Measurements from ENCODE around the gene TASP1. TPM values are rescaled to one million over a fixed set of nuclear protein-coding genes. Genes with fewer than 3 reads are reported as not detected.

TASP1 gene
- total RNA-seq, 2 donors from 2014 or later = 15.8 to 16.6 TPM

DNA sequence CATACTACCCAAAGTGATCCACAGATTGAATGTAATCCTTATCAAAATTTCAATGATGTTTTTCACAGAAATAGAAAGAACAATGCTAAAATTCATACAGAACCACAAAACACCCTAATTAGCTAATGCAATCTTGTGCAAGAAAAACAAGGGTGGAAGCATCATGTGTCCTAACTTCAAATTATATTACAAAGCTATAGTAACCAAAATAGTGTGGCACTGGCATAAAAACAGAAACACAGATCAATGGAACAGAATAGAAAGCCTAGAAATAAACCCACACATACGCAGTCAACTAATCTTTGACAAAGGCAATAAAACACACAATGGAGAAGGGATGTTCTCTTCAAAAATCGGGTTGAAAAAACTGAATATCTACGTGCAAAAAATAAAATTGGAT lies 131.1 kb downstream of the TASP1 start:
- Histone ChIP-seq H3K27ac (ENCODE audit: low read depth, low read length) (no peak overlapping the region), H3K27me3 (ENCODE audit: control insufficient read depth, insufficient read depth, low read length, poor library complexity, severe bottlenecking) (no peaks in the 10 kb centered on the region), H3K9me3 (ENCODE audit: control insufficient read depth, low read length) (peaks cover 33% of the 10 kb centered on the region), H3K36me3 (ENCODE audit: control insufficient read depth, insufficient read depth, low read length) (peaks cover 8% of the 10 kb centered on the region), H3K9ac (ENCODE audit: extremely low read depth, low read length, poor library complexity, severe bottlenecking) (no peak overlapping the region), H3K4me3 (ENCODE audit: low read length) (no peak overlapping the region), H3K4me1 (ENCODE audit: control insufficient read depth, insufficient read depth, low read length) (no peaks in the 10 kb centered on the region)
- 59% methylated on average over 3 of the region's 3 CpGs; no CpG with 5 or more reads in 1 of the 2 experiments for WGBS, 2 experiments (ENCODE audit: insufficient coverage in 1 of 2, insufficient read length in 1 of 2)
- Mint-ChIP-seq H3K4me1 (no peaks in the 10 kb centered on the region), H3K27ac (no peak overlapping the region), H3K9me3 (peaks cover 27% of the 10 kb centered on the region), H3K36me3 (ENCODE audit: low read depth) (peaks cover 47% of the 10 kb centered on the region), H3K4me3 (no peak overlapping the region), H3K27me3 (ENCODE audit: insufficient read depth) (no peaks in the 10 kb centered on the region)
- DNase-seq = no peak
- TF ChIP-seq CTCF (conservative IDR thresholded peaks at IDR 0.05) = no peak

- Histone ChIP-seq H3K4me3 (ENCODE audit: low read length) (no peak overlapping the region), H3K9ac (ENCODE audit: extremely low read depth, low read length, poor library complexity, severe bottlenecking) (no peak overlapping the region), H3K27me3 (ENCODE audit: control insufficient read depth, insufficient read depth, low read length, poor library complexity, severe bottlenecking) (no peaks in the 10 kb centered on the region), H3K4me1 (ENCODE audit: control insufficient read depth, insufficient read depth, low read length) (no peaks in the 10 kb centered on the region), H3K27ac (ENCODE audit: low read depth, low read length) (no peak overlapping the region), H3K9me3 (ENCODE audit: control insufficient read depth, low read length) (peaks cover 64% of the 10 kb centered on the region), H3K36me3 (ENCODE audit: control insufficient read depth, insufficient read depth, low read length) (peaks cover 5% of the 10 kb centered on the region)
- Mint-ChIP-seq H3K9me3 (peaks cover 51% of the 10 kb centered on the region), H3K27me3 (ENCODE audit: insufficient read depth) (no peaks in the 10 kb centered on the region), H3K4me1 (no peaks in the 10 kb centered on the region), H3K4me3 (no peak overlapping the region), H3K27ac (no peak overlapping the region), H3K36me3 (ENCODE audit: low read depth) (peaks cover 49% of the 10 kb centered on the region)
- TF ChIP-seq CTCF (conservative IDR thresholded peaks at IDR 0.05) = no peak
- DNase-seq = no peak
- no CpG with 5 or more reads among the region's 3 CpGs for WGBS, 2 experiments (ENCODE audit: insufficient coverage in 1 of 2, insufficient read length in 1 of 2)
Measured at GRCh38 chr20:13501500-13501899, 137.2 kb downstream of the TASP1 start.

DNA sequence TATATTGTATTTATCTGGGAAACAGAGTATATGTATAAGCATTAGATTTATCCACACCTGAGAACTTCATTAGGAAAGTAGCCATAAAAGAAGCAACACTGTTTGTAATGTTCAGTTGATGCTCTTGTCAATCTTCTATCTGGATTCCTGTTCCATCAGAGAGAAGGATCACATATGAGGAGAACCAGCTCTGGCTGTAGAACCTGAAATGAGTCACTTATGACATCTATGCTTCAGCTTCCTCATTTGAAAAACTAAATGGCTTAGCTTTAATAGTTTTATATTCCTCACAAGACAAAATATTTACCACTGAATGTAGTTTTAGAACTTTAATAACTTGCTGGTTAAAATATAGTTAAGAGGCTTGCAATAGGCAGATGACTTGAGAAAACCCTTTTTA lies 144.7 kb downstream of the TASP1 start:
- Histone ChIP-seq H3K27ac (ENCODE audit: low read depth, low read length) (no peak overlapping the region), H3K4me3 (ENCODE audit: low read length) (no peak overlapping the region), H3K9ac (ENCODE audit: extremely low read depth, low read length, poor library complexity, severe bottlenecking) (no peak overlapping the region), H3K9me3 (ENCODE audit: control insufficient read depth, low read length) (peaks cover 7% of the 10 kb centered on the region), H3K4me1 (ENCODE audit: control insufficient read depth, insufficient read depth, low read length) (peaks cover 4% of the 10 kb centered on the region), H3K36me3 (ENCODE audit: control insufficient read depth, insufficient read depth, low read length) (no peaks in the 10 kb centered on the region), H3K27me3 (ENCODE audit: control insufficient read depth, insufficient read depth, low read length, poor library complexity, severe bottlenecking) (no peaks in the 10 kb centered on the region)
- Mint-ChIP-seq H3K9me3 (peaks cover 14% of the 10 kb centered on the region), H3K36me3 (ENCODE audit: low read depth) (peaks cover 14% of the 10 kb centered on the region), H3K27me3 (ENCODE audit: insufficient read depth) (no peaks in the 10 kb centered on the region), H3K27ac (no peak overlapping the region), H3K4me1 (peaks cover 21% of the 10 kb centered on the region), H3K4me3 (no peak overlapping the region)
- TF ChIP-seq CTCF (conservative IDR thresholded peaks at IDR 0.05) = no peak
- DNase-seq = no peak

Data from endodermal cell (in vitro differentiated cells).